ENCODE data around the gene ATP9B.
"Not testable (repeated sequence)": the region's sequence is repeated elsewhere in the genome, so short reads cannot be mapped to it uniquely, and the experiment has no call there.

Gene ATP9B

GRCh38 chr18:79283929-79284328 is 214.7 kb downstream of the ATP9B start:
- DNase-seq (ENCODE audit: low read depth in 2 of 2) = no peak

GRCh38 chr18:79285191-79285590 is 216.0 kb downstream of the ATP9B start:
- DNase-seq (ENCODE audit: low read depth in 2 of 2) = not testable (repeated sequence)

- DNase-seq (ENCODE audit: low read depth in 2 of 2) = not testable (repeated sequence)
Observed at GRCh38 chr18:79290409-79290808, 221.2 kb downstream of the ATP9B start.

- DNase-seq (ENCODE audit: low read depth in 2 of 2) = no peak
Observed at GRCh38 chr18:79290876-79291275, 221.7 kb downstream of the ATP9B start.

- DNase-seq (ENCODE audit: low read depth in 2 of 2) = no peak
Observed at GRCh38 chr18:79294235-79294634, 225.0 kb downstream of the ATP9B start.

GRCh38 chr18:79299272-79299671 is 230.1 kb downstream of the ATP9B start:
- DNase-seq (ENCODE audit: low read depth in 2 of 2) = no peak

GRCh38 chr18:79299711-79300110 is 230.5 kb downstream of the ATP9B start:
- DNase-seq (ENCODE audit: low read depth in 2 of 2) = no peak

- no peak for DNase-seq (ENCODE audit: low read depth in 2 of 2)
Observed at GRCh38 chr18:79300413-79300812, 231.2 kb downstream of the ATP9B start.

- no peak for DNase-seq (ENCODE audit: low read depth in 2 of 2)
Observed at GRCh38 chr18:79302120-79302519, 232.9 kb downstream of the ATP9B start.

- DNase-seq (ENCODE audit: low read depth in 2 of 2) = no peak
Observed at GRCh38 chr18:79305911-79306310, 236.7 kb downstream of the ATP9B start.

GRCh38 chr18:79309614-79310358 is 240.6 kb downstream of the ATP9B start:
- no peak for DNase-seq (ENCODE audit: low read depth in 2 of 2)

GRCh38 chr18:79314838-79315388 is 245.7 kb downstream of the ATP9B start:
- no peak for DNase-seq (ENCODE audit: low read depth in 2 of 2)

GRCh38 chr18:79315596-79315995 is 246.4 kb downstream of the ATP9B start:
- no peak for DNase-seq (ENCODE audit: low read depth in 2 of 2)

- DNase-seq (ENCODE audit: low read depth in 2 of 2) = no peak
Observed at GRCh38 chr18:79317703-79318102, 248.5 kb downstream of the ATP9B start.

GRCh38 chr18:79318142-79318673 is 249.0 kb downstream of the ATP9B start:
- DNase-seq (ENCODE audit: low read depth in 2 of 2) = no peak

- no peak for DNase-seq (ENCODE audit: low read depth in 2 of 2)
Observed at GRCh38 chr18:79320216-79320850, 251.1 kb downstream of the ATP9B start.

- no peak for DNase-seq (ENCODE audit: low read depth in 2 of 2)
Observed at GRCh38 chr18:79321625-79322405, 252.6 kb downstream of the ATP9B start.

- DNase-seq (ENCODE audit: low read depth in 2 of 2) = no peak
Observed at GRCh38 chr18:79322441-79322840, 253.2 kb downstream of the ATP9B start.

GRCh38 chr18:79323471-79323870 is 254.3 kb downstream of the ATP9B start:
- no peak for DNase-seq (ENCODE audit: low read depth in 2 of 2)

GRCh38 chr18:79326413-79327198 is 257.4 kb downstream of the ATP9B start:
- DNase-seq (ENCODE audit: low read depth in 2 of 2) = no peak

GRCh38 chr18:79327199-79327721 is 258.1 kb downstream of the ATP9B start:
- no peak for DNase-seq (ENCODE audit: low read depth in 2 of 2)

All from stimulated activated CD4-positive, alpha-beta T cell treated with anti-CD3 and anti-CD28 coated beads, Interleukin-4, amount 100 ng/mL, for 48 hours (primary cell).